Raji (cell line): ENCODE results near the gene PTPRU.

Experiments
- POLR2A ChIP-seq: IDR thresholded peaks from 2 replicates; pipeline ENCODE4 v1.6.1; 2011; ENCODE audit warnings: low read depth, low read length, control low read depth; ENCODE audit not compliant: insufficient read depth

PTPRU gene

GRCh38 chr1:29322147-29322694, 85.9 kb downstream of the PTPRU start:
- TF ChIP-seq POLR2A = no peak

- no peak for TF ChIP-seq POLR2A
Measured at GRCh38 chr1:29322861-29323585, 86.7 kb downstream of the PTPRU start.

DNA sequence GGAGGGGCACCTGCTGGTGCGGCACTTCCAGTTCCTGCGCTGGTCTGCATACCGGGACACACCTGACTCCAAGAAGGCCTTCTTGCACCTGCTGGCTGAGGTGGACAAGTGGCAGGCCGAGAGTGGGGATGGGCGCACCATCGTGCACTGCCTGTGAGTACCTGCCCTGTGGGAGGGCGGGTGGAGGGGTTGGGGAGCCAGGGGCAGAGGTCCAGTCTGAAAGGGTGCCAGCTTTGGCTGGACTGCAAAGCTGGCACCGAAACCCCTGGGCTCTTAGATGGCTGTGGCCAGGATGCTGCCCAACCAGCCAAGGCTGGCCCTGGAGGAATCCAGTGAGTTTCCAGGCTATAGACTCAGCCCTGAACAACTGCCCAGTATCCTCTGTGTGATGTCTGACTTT, 87.3 kb downstream of the PTPRU start:
- TF ChIP-seq POLR2A = no peak

GRCh38 chr1:29324202-29324601, 87.9 kb downstream of the PTPRU start:
- TF ChIP-seq POLR2A = no peak

DNA sequence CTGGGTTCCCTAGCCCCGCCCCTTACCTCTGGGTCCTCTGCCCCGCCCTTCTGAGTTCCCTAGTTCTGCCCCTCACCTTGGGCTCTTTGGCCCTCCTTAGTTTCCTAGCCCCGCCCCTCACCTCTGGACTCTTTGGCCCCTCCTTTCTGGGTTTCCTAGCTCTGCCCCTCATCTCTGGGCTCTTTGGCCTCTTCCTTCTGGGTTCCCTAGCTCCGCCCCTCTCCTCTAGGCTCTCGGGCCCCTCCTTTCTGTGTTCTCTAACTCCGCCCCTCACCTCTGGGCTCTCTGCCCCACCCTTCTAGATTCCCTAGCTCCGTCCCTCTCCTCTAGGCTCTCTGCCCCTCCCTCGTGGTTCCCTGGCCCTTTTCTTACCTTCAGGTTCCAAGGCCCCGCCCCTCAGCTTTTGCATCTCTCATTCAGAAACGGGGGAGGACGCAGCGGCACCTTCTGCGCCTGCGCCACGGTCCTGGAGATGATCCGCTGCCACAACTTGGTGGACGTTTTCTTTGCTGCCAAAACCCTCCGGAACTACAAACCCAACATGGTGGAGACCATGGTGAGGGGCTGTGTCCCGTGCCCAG, 88.5 kb downstream of the PTPRU start:
- TF ChIP-seq POLR2A = no peak

- TF ChIP-seq POLR2A = no peak
Measured at GRCh38 chr1:29325675-29326074, 89.4 kb downstream of the PTPRU start.

- no peak for TF ChIP-seq POLR2A
Measured at GRCh38 chr1:29326123-29326522, 89.8 kb downstream of the PTPRU start.

DNA sequence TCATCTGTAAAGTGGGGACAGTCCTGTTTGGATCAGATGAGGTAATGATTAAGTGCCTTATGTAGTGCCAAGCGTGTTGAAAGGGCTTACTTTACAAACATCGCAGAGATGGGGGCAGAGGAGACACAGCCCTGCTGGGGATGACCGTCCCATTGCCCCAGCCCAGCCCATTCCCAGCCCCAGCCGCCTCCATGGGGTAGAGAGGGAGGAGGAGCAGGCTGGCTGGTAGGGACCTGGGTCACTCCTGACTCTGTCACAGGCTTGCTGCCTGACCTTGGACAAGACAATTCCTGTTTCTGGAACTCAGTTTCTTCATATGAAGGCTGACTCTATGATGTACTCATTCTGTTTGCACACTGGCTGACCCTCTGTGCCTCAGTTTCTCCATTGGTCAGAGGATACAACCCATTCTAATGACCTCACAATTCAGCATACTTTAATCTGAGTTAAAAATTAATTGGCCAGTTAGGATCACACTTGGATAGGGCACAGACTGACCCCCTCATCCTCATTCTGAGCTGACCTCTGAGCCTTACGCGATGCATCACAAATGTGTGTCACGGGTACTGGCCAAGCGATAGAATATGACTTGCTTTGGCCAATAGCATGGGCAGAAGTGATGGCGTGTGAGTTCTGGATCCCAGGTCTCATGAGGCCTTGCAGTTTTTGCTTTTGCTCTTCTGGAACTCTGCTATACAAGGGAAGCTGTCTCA, 91.1 kb downstream of the PTPRU start:
- TF ChIP-seq POLR2A = no peak

- TF ChIP-seq POLR2A = no peak
Measured at GRCh38 chr1:29329022-29329775, 92.9 kb downstream of the PTPRU start.

DNA sequence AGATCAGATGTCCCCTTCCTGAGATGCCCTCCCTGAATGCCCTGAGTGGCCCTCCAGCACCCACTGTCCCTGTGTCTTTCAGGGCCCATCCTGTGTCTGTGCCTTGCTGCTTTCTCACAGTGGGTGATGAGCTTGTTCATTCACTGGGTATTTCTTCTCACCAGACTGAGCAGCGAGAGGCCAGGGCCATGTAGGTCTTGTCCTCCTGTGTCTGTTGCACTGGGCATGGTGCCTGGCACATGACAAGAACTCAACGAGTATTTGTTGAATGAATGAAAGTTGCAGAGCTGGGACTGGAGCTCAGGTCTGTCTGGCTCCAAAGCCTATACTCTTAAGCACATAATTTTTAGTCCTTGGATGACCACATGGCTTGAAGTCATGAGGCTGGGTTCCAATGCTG, 93.8 kb downstream of the PTPRU start:
- TF ChIP-seq POLR2A = no peak

- no peak for TF ChIP-seq POLR2A
Measured at GRCh38 chr1:29330856-29331255, 94.5 kb downstream of the PTPRU start.

GRCh38 chr1:29331309-29331708, 95.0 kb downstream of the PTPRU start:
- no peak for TF ChIP-seq POLR2A

DNA sequence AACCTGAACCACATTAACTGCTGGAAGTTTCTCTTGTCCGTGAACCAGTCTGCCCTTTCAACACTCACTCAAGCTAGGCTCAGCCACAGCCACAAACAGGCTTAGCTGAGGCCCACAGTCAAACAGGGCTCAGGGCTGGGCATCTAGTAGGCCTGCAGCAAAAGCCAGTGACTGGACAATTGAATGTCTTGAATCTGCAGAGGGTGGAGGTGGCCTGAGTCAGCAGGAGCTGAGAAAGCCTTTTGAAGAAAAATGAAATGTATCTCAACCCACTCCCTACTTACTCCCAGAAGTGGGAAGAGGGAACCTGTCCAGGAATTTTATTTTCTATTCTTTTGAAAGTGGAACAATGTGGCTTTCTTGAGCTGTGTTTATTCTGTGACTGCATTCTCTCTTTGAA, 95.4 kb downstream of the PTPRU start:
- no peak for TF ChIP-seq POLR2A

DNA sequence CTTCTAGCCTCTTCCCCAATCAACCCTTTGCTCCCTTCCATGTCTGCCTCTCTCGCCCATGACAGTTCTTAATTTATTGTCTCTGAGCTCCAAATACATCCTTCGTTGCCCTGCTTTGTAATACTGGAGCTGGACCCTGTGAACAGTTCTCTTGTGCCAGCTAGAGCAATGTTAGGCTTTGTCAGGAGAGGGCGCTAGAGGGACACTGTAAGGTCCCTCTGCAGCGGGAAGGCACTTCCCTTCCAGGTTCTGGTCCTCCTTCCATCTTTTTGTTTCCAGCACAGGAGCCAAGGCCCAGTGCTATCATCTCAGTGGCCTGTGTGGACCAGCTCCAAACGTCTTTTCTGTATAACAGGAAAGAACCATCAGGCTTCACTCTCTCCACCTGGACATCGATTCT, 95.9 kb downstream of the PTPRU start:
- TF ChIP-seq POLR2A = no peak

DNA sequence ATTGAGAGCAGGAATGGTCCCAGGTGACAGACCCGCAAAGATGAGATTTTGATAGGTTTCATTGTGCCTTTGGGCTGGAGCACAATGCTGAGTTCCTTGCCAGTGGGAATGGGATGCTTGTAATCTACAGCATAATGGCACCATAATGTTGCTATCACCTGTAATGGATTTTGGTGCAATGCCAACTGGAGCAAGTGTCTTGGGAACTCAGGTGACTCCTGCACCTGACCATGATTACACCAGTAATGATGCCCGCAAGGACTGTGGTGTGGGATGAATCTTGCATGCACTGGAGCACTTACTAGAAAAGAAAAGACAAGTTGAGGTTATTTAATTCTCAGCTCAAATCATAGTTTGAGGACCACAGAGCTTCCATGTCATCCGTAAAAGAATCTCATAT, 96.7 kb downstream of the PTPRU start:
- TF ChIP-seq POLR2A = no peak

GRCh38 chr1:29335573-29335972, 99.3 kb downstream of the PTPRU start:
- TF ChIP-seq POLR2A = no peak
